NT2/D1 (cell line): ENCODE results near the gene AMY2B.
"Not testable (repeated sequence)": the region's sequence is repeated elsewhere in the genome, so short reads cannot be mapped to it uniquely, and the experiment has no call there.

Source experiments
- SUZ12 ChIP-seq: IDR thresholded peaks from 2 replicates; pipeline ENCODE4 v1.6.1; 2011; ENCODE audit not compliant: insufficient read length, insufficient read depth; ENCODE audit errors: extremely low read depth
- YY1 ChIP-seq: IDR thresholded peaks from 2 replicates; pipeline ENCODE4 v1.6.1; 2011; ENCODE audit not compliant: insufficient read length, insufficient read depth
- ZNF274 ChIP-seq: IDR thresholded peaks from 2 replicates; pipeline ENCODE4 v1.6.1; 2011; ENCODE audit warnings: mild to moderate bottlenecking, low read depth, low read length

DNA sequence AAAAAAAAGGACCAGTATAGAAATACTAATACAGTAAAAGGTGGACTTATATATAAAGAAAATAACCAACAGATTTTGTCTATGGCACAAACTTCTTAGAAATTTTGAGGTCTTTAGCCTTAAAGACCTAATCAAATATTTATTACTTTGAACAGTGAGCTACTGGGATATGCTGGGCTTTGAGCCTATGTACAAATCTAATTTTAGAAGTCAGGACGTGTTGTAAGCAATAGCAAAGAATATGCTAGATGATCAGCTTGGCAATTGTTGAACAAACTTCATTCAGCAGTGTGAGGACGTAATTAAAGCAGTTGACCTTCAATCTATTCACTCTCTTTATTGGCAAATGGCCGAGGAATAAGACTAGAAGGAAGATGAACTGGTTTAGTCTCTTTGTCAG lies 31.4 kb downstream of the AMY2B start:
- not testable (repeated sequence) for TF ChIP-seq YY1, ZNF274, SUZ12
